Suprapubic skin (tissue), 4 donors: ENCODE measurements around the gene MYO6. TPM values are rescaled to one million over a fixed set of nuclear protein-coding genes. Genes with fewer than 3 reads are reported as not detected.

ENCODE experiments used
- DNase-seq, 2 donors: peaks; one replicate each; pipeline ENCODE4 v3.0.0-alpha.2; 2019; ENCODE audit warnings: low spot score in 2 of 2
- H3K27ac ChIP-seq: fragments of 200-600 bp; sonication (generic); one replicate; pipeline ENCODE4 v1.5.1; 2019
- H3K27me3 ChIP-seq: fragments of 200-600 bp; sonication (generic); one replicate; pipeline ENCODE4 v1.5.1; 2019
- H3K36me3 ChIP-seq: fragments of 200-600 bp; sonication (generic); one replicate; pipeline ENCODE4 v1.5.1; 2019
- H3K4me1 ChIP-seq: fragments of 200-600 bp; sonication (generic); one replicate; pipeline ENCODE4 v1.5.1; 2019
- H3K4me3 ChIP-seq: fragments of 200-600 bp; sonication (generic); one replicate; pipeline ENCODE4 v1.5.1; 2019; ENCODE audit warnings: mild to moderate bottlenecking
- H3K9me3 ChIP-seq: fragments of 200-600 bp; sonication (generic); one replicate; pipeline ENCODE4 v1.5.1; 2019
- EP300 ChIP-seq: sonication (generic); formaldehyde crosslinking; IDR thresholded peaks from one replicate; pipeline ENCODE4 v1.6.1; 2017; ENCODE audit warnings: antibody characterized with exemption
- POLR2A ChIP-seq, 2 donors: fragments of 450-650 bp; IDR thresholded peaks; one replicate each; pipeline ENCODE4 v1.6.1; 2017; ENCODE audit warnings: antibody characterized with exemption in 2 of 2, mild to moderate bottlenecking in 2 of 2, moderate library complexity in 2 of 2
- POLR2AphosphoS5 ChIP-seq, 3 donors: sonication (generic); formaldehyde crosslinking; IDR thresholded peaks; one replicate each; pipeline ENCODE4 v1.6.1; 2017; ENCODE audit warnings: antibody characterized with exemption in 3 of 3
- WGBS: methylation state at CpG from one replicate; pipeline ENCODE4 v1.1.5; 2018; 5-methylcytosine and 5-hydroxymethylcytosine counted together
- total RNA-seq, 4 donors: library from RNA; depleted of rRNA; stranded (reverse); fragments of >200 nt; gene quantifications; one replicate each; pipeline ENCODE4 v1.1.0, GENCODE V29; 2016
- TF ChIP-seq, protein P1 (sequence below), 2 donors: fragments of 200-600 bp in 1 of 2; fragments of 450-650 bp in 1 of 2; sonication (generic) in 1 of 2; IDR thresholded peaks; one replicate each; pipeline ENCODE4 v1.5.1; 2016 to 2019; ENCODE audit warnings: antibody characterized with exemption in 2 of 2, mild to moderate bottlenecking in 1 of 2, moderate library complexity in 1 of 2

The MYO6 gene
- total RNA-seq, 4 donors from 2014 or later, result 27.8 to 42.6 (median 30.6) TPM

DNA sequence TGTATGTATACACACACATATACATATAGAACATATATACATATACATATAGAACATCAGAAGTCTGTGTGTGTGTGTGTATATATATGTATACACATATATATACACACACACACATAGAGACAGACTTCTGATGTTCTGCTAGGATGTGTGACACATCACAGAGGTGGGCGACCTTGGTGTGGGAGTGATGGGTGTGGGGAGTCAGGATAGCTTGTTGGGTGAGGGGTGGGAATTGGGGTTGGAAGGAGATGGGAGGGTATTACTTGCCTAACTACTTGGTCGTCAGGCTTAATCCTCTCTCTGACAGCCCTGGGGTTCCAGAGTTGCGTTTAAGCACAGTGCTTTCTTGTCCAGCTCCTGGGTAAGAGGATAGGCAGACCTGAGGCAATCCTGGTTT lies 8.3 kb downstream of the MYO6 start:
- TF ChIP-seq EP300 (no peak), POLR2A (IDR thresholded peaks at IDR 0.05) (no peak), POLR2AphosphoS5 (IDR thresholded peaks at IDR 0.05) (no peak)
- TF ChIP-seq, protein P1, sequence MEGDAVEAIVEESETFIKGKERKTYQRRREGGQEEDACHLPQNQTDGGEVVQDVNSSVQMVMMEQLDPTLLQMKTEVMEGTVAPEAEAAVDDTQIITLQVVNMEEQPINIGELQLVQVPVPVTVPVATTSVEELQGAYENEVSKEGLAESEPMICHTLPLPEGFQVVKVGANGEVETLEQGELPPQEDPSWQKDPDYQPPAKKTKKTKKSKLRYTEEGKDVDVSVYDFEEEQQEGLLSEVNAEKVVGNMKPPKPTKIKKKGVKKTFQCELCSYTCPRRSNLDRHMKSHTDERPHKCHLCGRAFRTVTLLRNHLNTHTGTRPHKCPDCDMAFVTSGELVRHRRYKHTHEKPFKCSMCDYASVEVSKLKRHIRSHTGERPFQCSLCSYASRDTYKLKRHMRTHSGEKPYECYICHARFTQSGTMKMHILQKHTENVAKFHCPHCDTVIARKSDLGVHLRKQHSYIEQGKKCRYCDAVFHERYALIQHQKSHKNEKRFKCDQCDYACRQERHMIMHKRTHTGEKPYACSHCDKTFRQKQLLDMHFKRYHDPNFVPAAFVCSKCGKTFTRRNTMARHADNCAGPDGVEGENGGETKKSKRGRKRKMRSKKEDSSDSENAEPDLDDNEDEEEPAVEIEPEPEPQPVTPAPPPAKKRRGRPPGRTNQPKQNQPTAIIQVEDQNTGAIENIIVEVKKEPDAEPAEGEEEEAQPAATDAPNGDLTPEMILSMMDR (IDR thresholded peaks at IDR 0.05), result no peak
- no peak for DNase-seq

DNA sequence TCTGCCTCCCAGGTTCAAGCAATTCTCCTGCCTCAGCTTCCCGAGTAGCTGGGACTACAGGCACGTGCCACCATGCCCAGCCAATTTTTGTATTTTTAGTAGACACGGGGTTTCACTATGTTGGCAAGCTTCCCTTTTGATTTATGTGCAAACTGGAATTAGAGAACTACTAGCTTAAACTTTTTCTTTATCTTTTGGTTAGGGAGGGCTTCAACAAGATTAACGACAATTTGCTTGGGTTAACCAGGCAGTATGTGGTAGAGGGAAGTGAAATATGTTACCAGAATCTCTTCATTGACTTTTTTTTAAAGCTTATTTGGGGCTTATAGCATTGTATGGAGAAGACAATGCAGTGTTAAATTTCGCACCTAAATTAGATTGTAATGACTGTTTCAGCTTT lies 9.0 kb downstream of the MYO6 start:
- TF ChIP-seq POLR2A (IDR thresholded peaks at IDR 0.05) (no peak), EP300 (no peak), POLR2AphosphoS5 (IDR thresholded peaks at IDR 0.05) (no peak)
- TF ChIP-seq, protein P1 (IDR thresholded peaks at IDR 0.05), result no peak
- no peak for DNase-seq
- no peak overlapping the region for H3K27ac ChIP-seq
- H3K27me3 ChIP-seq, result no peaks in the 10 kb centered on the region
- H3K9me3 ChIP-seq, result no peaks in the 10 kb centered on the region
- no peak overlapping the region for H3K4me3 ChIP-seq
- H3K4me1 ChIP-seq, result no peaks in the 10 kb centered on the region
- H3K36me3 ChIP-seq, result no peaks in the 10 kb centered on the region
- WGBS, result 63% methylated on average over 5 of the region's 5 CpGs

More for the DNA sequence above, 8.3 kb downstream of the MYO6 start:
- Histone ChIP-seq H3K27ac (no peak overlapping the region), H3K36me3 (no peaks in the 10 kb centered on the region), H3K27me3 (no peaks in the 10 kb centered on the region), H3K4me3 (no peak overlapping the region), H3K9me3 (no peaks in the 10 kb centered on the region), H3K4me1 (no peaks in the 10 kb centered on the region)
- 89% methylated on average over 3 of the region's 3 CpGs for WGBS

DNA sequence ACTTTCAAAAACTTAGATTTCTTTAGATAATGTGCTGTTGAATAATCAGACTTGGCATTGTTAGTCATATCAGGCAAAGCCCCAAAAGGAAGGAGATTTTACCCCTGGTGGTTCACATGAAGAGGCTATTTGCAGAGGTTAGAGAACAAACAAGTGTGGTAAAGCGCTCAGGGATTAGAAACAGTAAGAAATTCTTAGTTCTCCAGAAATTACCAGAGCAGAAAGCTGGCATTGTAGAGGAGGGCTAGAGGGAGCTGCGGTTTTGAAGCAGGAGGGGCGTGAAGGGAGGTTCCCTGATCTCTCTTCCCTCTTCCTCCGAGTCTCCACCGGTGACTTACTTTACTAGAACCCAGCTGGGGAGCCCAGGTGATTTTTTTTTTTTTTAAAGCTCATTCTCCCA lies 10.2 kb downstream of the MYO6 start:
- Histone ChIP-seq H3K4me3 (no peak overlapping the region), H3K4me1 (no peaks in the 10 kb centered on the region), H3K36me3 (no peaks in the 10 kb centered on the region), H3K9me3 (no peaks in the 10 kb centered on the region), H3K27me3 (no peaks in the 10 kb centered on the region), H3K27ac (no peak overlapping the region)
- 59% methylated on average over 5 of the region's 5 CpGs for WGBS
- no peak for TF ChIP-seq POLR2A (IDR thresholded peaks at IDR 0.05)
- TF ChIP-seq, protein P1 (IDR thresholded peaks at IDR 0.05), result no peak
- no peak for TF ChIP-seq POLR2AphosphoS5 (IDR thresholded peaks at IDR 0.05)
- TF ChIP-seq EP300, result no peak
- DNase-seq, result no peak

DNA sequence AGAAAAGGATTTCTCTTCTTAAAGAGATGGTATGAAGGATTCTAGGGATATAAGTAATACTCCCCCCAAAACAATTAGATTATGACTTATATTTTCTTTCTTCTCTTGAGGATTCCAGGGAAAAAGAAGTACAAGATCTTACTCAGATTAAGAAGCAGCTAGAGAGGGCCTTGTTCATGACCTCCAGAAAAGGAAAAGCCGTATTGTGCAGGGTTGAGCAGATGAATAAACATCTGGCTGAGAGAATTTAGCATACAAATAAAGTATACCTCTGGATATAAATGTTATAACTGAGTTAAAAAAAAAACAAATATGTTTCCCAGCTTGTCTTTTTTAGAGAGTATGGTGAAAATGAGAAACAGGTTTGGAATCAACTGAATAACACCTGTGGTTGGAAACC lies 11.3 kb downstream of the MYO6 start:
- no peaks in the 10 kb centered on the region for H3K9me3 ChIP-seq
- H3K4me3 ChIP-seq, result no peak overlapping the region
- 95% methylated on average over 1 of the region's 1 CpG for WGBS
- H3K27ac ChIP-seq, result no peak overlapping the region
- H3K4me1 ChIP-seq, result no peaks in the 10 kb centered on the region
- no peaks in the 10 kb centered on the region for H3K36me3 ChIP-seq
- TF ChIP-seq POLR2A (IDR thresholded peaks at IDR 0.05), result no peak
- TF ChIP-seq, protein P1 (IDR thresholded peaks at IDR 0.05), result no peak
- TF ChIP-seq EP300, result no peak
- TF ChIP-seq POLR2AphosphoS5 (IDR thresholded peaks at IDR 0.05), result no peak
- no peaks in the 10 kb centered on the region for H3K27me3 ChIP-seq
- DNase-seq, result no peak

DNA sequence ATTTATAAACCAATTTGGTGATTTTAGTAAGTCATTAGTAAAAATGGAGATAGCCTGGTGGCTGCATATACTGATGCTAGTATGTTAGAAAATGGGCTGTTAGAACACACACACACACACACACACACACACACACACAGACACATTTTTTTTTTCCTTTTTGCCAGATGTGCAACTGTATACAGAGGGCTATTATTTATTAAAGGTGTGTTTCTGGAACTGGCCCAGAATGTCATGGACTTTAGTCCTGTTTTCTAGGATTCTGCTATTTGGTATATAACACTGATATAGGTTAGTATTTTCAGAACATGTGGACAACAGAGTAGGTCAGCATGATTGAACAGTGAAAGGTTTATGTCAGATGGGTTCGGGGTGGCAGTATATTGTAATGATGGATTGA lies 12.4 kb downstream of the MYO6 start:
- WGBS, result 100% methylated on average over 1 of the region's 1 CpG
- Histone ChIP-seq H3K4me1 (no peaks in the 10 kb centered on the region), H3K27me3 (no peaks in the 10 kb centered on the region), H3K9me3 (no peaks in the 10 kb centered on the region), H3K36me3 (no peaks in the 10 kb centered on the region), H3K4me3 (no peak overlapping the region), H3K27ac (no peak overlapping the region)
- TF ChIP-seq POLR2A (IDR thresholded peaks at IDR 0.05) (no peak), POLR2AphosphoS5 (IDR thresholded peaks at IDR 0.05) (no peak)
- TF ChIP-seq, protein P1 (IDR thresholded peaks at IDR 0.05), result no peak
- DNase-seq, result no peak
